ENCODE data around the gene PARD6B.

DNA sequence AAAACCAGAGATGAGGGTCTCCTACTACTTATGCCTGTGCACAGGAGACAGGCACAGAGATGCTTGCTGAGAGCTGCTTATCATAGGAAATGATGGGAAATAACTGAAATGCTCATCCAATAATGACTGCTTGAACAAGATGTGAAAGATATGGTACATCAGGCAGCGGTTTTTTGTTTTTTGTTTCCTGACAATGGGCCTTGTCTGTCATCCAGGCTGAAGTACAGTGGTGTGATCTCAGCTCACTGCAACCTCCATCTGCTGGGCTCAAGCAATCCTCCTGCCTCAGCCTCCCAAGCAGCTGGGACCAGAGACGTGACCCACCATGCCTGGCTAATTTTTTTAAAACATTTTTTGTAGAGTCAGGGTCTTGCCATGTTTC is 38.8 kb upstream of the PARD6B start:
- TF ChIP-seq, protein P1, sequence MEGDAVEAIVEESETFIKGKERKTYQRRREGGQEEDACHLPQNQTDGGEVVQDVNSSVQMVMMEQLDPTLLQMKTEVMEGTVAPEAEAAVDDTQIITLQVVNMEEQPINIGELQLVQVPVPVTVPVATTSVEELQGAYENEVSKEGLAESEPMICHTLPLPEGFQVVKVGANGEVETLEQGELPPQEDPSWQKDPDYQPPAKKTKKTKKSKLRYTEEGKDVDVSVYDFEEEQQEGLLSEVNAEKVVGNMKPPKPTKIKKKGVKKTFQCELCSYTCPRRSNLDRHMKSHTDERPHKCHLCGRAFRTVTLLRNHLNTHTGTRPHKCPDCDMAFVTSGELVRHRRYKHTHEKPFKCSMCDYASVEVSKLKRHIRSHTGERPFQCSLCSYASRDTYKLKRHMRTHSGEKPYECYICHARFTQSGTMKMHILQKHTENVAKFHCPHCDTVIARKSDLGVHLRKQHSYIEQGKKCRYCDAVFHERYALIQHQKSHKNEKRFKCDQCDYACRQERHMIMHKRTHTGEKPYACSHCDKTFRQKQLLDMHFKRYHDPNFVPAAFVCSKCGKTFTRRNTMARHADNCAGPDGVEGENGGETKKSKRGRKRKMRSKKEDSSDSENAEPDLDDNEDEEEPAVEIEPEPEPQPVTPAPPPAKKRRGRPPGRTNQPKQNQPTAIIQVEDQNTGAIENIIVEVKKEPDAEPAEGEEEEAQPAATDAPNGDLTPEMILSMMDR (IDR thresholded peaks at IDR 0.05), result no peak
- no peak for TF ChIP-seq EP300 (IDR thresholded peaks at IDR 0.05)
- TF ChIP-seq POLR2A (IDR thresholded peaks at IDR 0.05), result no peak
- no peak for TF ChIP-seq POLR2AphosphoS5 (IDR thresholded peaks at IDR 0.05)

All from sigmoid colon (tissue), 4 donors.